HepG2 (cell line): ENCODE results near the gene LDAF1. TPM values are rescaled to one million over a fixed set of nuclear protein-coding genes. Genes with fewer than 3 reads are reported as not detected.
A peak's percentile ranks its signal among the peaks of the same experiment; 100 is the strongest.

Experiments
- ATAC-seq: fragments of 200-7000 bp; cut with Tn5 transposase; 3 replicates; pipeline ENCODE4 v1.9.1; 2020; ENCODE audit warnings: mild to moderate bottlenecking, moderate library complexity
- BruUV-seq: library from RNA; stranded (reverse); fragments of 400-500 nt; replicated peaks from 2 replicates; lab custom pipeline; 2021; lab: Mats Ljungman, UMichigan
- CTCF ChIA-PET: fragments of 300-600 bp; formaldehyde crosslinking; extraction: SDS; loops from one replicate; lab custom pipeline; 2021; ENCODE audit warnings: low total read pairs, inconsistent platforms, low intra/inter-chr PET ratio; lab: Yijun Ruan, JAX
- POLR2A ChIA-PET: fragments of 350-600 bp; sonication (Branson Sonifier 250); formaldehyde crosslinking; loops from one replicate; lab custom pipeline; 2020; ENCODE audit warnings: antibody characterized with exemption, inconsistent platforms; lab: Yijun Ruan, JAX
- DNase-seq: peaks from one replicate; pipeline ENCODE4 v3.0.0-alpha.2; 2015; ENCODE audit warnings: low spot score
- FAIRE-seq: peaks from 3 replicates; lab custom pipeline; 2011; peaks lifted over from hg19 to GRCh38; lab: Jason Lieb, UNC
- H2AFZ ChIP-seq: one replicate; pipeline ENCODE4 v1.6.1; 2011; ENCODE audit warnings: low read length, inconsistent platforms
- H3K27ac ChIP-seq: fragments of 300-600 bp; 3 replicates; pipeline ENCODE4 v1.8.0; 2011; ENCODE audit warnings: mixed run types, mild to moderate bottlenecking, mixed read lengths, low read length, inconsistent platforms; ENCODE audit not compliant: insufficient read depth; ENCODE audit errors: extremely low read length
- H3K27me3 ChIP-seq, 2 experiments: fragments of 200-600 bp in 1 of 2; 2 replicates in 1 of 2; 3 replicates in 1 of 2; pipeline versions ENCODE4 v1.6.0 to v1.8.0; 2011; ENCODE audit warnings: low read length in 2 of 2, mild to moderate bottlenecking in 2 of 2, moderate library complexity in 2 of 2, inconsistent platforms in 1 of 2; ENCODE audit not compliant: insufficient read depth in 2 of 2, control insufficient read depth in 1 of 2
- H3K36me3 ChIP-seq, 2 experiments: fragments of 200-600 bp in 1 of 2; replicated peaks in 1 of 2; 2 replicates in 1 of 2; 3 replicates in 1 of 2; pipeline versions ENCODE4 v1.5.1 to v1.8.0; 2011; ENCODE audit warnings: low read length in 2 of 2, inconsistent platforms in 1 of 2; ENCODE audit not compliant: insufficient read depth in 2 of 2, control insufficient read depth in 1 of 2
- H3K4me1 ChIP-seq: 2 replicates; pipeline ENCODE4 v1.5.1; 2012; ENCODE audit warnings: low read length, inconsistent platforms; ENCODE audit not compliant: insufficient read depth
- H3K4me2 ChIP-seq: 2 replicates; pipeline ENCODE4 v1.6.0; 2011; ENCODE audit warnings: low read depth, low read length, inconsistent platforms
- H3K4me3 ChIP-seq, 3 experiments: fragments of 200-600 bp in 1 of 3; sonication (generic), shearing (Covaris generic) in 1 of 3; replicated peaks in 1 of 3; 2 replicates each; pipeline ENCODE4 v1.5.1; 2011 to 2016; ENCODE audit warnings: low read length in 3 of 3, inconsistent platforms in 2 of 3, low read depth in 2 of 3, mild to moderate bottlenecking in 2 of 3, control low read depth in 1 of 3, mixed read lengths in 1 of 3; ENCODE audit not compliant: insufficient read depth in 1 of 3
- H3K79me2 ChIP-seq: one replicate; pipeline ENCODE4 v1.6.1; 2011; ENCODE audit warnings: low read length, inconsistent platforms; ENCODE audit not compliant: insufficient read depth
- H3K9ac ChIP-seq: 2 replicates; pipeline ENCODE4 v1.6.0; 2011; ENCODE audit warnings: mild to moderate bottlenecking, low read depth, low read length, inconsistent platforms; ENCODE audit not compliant: insufficient read depth
- H3K9me3 ChIP-seq: 2 replicates; pipeline ENCODE4 v1.5.1; 2012; ENCODE audit warnings: mild to moderate bottlenecking, low read length
- H4K20me1 ChIP-seq: 2 replicates; pipeline ENCODE4 v1.6.0; 2011; ENCODE audit warnings: inconsistent platforms, mild to moderate bottlenecking, low read length, moderate library complexity; ENCODE audit not compliant: insufficient read depth
- CEBPB ChIP-seq: IDR thresholded peaks from 2 replicates; pipeline ENCODE4 v1.6.1; 2011; ENCODE audit warnings: low read depth, low read length, improper control_type of control experiment, borderline replicate concordance
- FOXA1 ChIP-seq, 2 experiments: fragments of 450-650 bp in 1 of 2; sonication (generic) in 1 of 2; formaldehyde crosslinking in 1 of 2; IDR thresholded peaks; 2 replicates each; pipeline versions ENCODE4 v1.4.0 to v1.6.1; 2016 to 2020; ENCODE audit warnings: missing genetic modification reagents in 1 of 2
- HDAC1 ChIP-seq: sonication (generic); formaldehyde crosslinking; IDR thresholded peaks from 2 replicates; pipeline ENCODE4 v1.5.1; 2020; ENCODE audit warnings: mild to moderate bottlenecking, missing genetic modification reagents
- KLF16 ChIP-seq, 2 experiments: sonication (generic) in 1 of 2; formaldehyde crosslinking in 1 of 2; IDR thresholded peaks; 2 replicates each; pipeline versions ENCODE4 v1.6.1 to v1.8.0; 2016 to 2023; ENCODE audit warnings: missing genetic modification reagents in 2 of 2, missing compliant biosample characterization in 1 of 2
- MEF2D ChIP-seq: sonication (generic); formaldehyde crosslinking; IDR thresholded peaks from 2 replicates; pipeline ENCODE4 v1.5.1; 2020; ENCODE audit warnings: mild to moderate bottlenecking, missing genetic modification reagents
- NFYC ChIP-seq: IDR thresholded peaks from 2 replicates; pipeline ENCODE4 v1.6.1; 2016; ENCODE audit warnings: missing genetic modification reagents, missing compliant biosample characterization
- PITX1 ChIP-seq: sonication (generic); formaldehyde crosslinking; IDR thresholded peaks from 2 replicates; pipeline ENCODE4 v1.5.1; 2020; ENCODE audit warnings: mild to moderate bottlenecking, missing genetic modification reagents
- SIX4 ChIP-seq: sonication (generic); formaldehyde crosslinking; IDR thresholded peaks from 2 replicates; pipeline ENCODE4 v1.4.0; 2020; ENCODE audit warnings: missing genetic modification reagents
- SOX13 ChIP-seq, 3 experiments: fragments of 450-650 bp in 1 of 3; sonication (generic) in 1 of 3; formaldehyde crosslinking in 1 of 3; IDR thresholded peaks in 2 of 3; conservative IDR thresholded peaks in 1 of 3; 2 replicates each; pipeline versions ENCODE4 v1.5.0 to v1.6.1; 2016 to 2020; ENCODE audit warnings: antibody characterized with exemption in 1 of 3, mild to moderate bottlenecking in 1 of 3, missing compliant biosample characterization in 1 of 3, missing genetic modification reagents in 1 of 3, moderate library complexity in 1 of 3
- TBX3 ChIP-seq: fragments of 450-650 bp; IDR thresholded peaks from 2 replicates; pipeline ENCODE4 v1.6.1; 2017; ENCODE audit warnings: antibody characterized with exemption, mild to moderate bottlenecking, inconsistent platforms, borderline replicate concordance
- THAP11 ChIP-seq: IDR thresholded peaks from 2 replicates; pipeline ENCODE4 v1.6.1; 2016; ENCODE audit warnings: missing biosample characterization, missing genetic modification reagents
- ZNF138 ChIP-seq: sonication (generic); formaldehyde crosslinking; IDR thresholded peaks from 2 replicates; pipeline ENCODE4 v1.5.0; 2020; ENCODE audit warnings: mild to moderate bottlenecking, low read depth, missing genetic modification reagents
- ZNF446 ChIP-seq: sonication (generic); formaldehyde crosslinking; IDR thresholded peaks from 2 replicates; pipeline ENCODE4 v1.5.0; 2020; ENCODE audit warnings: mild to moderate bottlenecking, missing genetic modification reagents
- ZNF468 ChIP-seq: sonication (generic); formaldehyde crosslinking; IDR thresholded peaks from 2 replicates; pipeline ENCODE4 v1.8.0; 2022; ENCODE audit warnings: mild to moderate bottlenecking, moderate library complexity, missing genetic modification reagents
- WGBS: methylation state at CpG from one replicate; pipeline ENCODE4 v1.1.6; 2017; ENCODE audit warnings: low lambda C conversion rate; 5-methylcytosine and 5-hydroxymethylcytosine counted together
- in situ Hi-C: cut with HindIII; loops from 2 replicates; pipeline ENCODE4 v1.10.0; 2017; ENCODE audit warnings: low pct_unique_long_range_greater_than_20kb; ENCODE audit not compliant: extremely low pct_ligation_motif_present
- intact Hi-C: fragments of 100-400 bp; cut with micrococcal nuclease; formaldehyde crosslinking; loops from one replicate; pipeline ENCODE4 v1.10.0; 2022; ENCODE audit not compliant: unreplicated experiment
- polyA plus RNA-seq, 8 experiments: library from polyadenylated mRNA; depleted of rRNA in 3 of 8; stranded (reverse) in 7 of 8; unstranded in 1 of 8; fragments of >200 nt; fragmentation: Illumina TruSeq in 4 of 8; extraction: Trizol in 4 of 8; gene quantifications; 2 replicates each; pipeline versions ENCODE4 v1.2.1 to v1.2.3, GENCODE V29; 2011 to 2016; ENCODE audit warnings: low read depth in 4 of 8, missing spikeins in 1 of 8, mixed read lengths in 1 of 8; ENCODE audit not compliant: insufficient read depth in 1 of 8
- total RNA-seq, 5 experiments: library from RNA; depleted of rRNA; stranded (reverse); fragments of >200 nt; fragmentation: Illumina TruSeq; extraction: Trizol; gene quantifications; 2 replicates each; pipeline ENCODE4 v1.2.3, GENCODE V29; 2016; ENCODE audit warnings: low read depth in 1 of 5
- TF ChIP-seq, protein P1 (sequence below): IDR thresholded peaks from 2 replicates; pipeline ENCODE4 v1.6.1; 2012; ENCODE audit warnings: low read depth, low read length, improper control_type of control experiment
- TF ChIP-seq, protein P2 (sequence below): sonication (generic); formaldehyde crosslinking; IDR thresholded peaks from 2 replicates; pipeline ENCODE4 v1.5.0; 2020; ENCODE audit warnings: mild to moderate bottlenecking, low read depth, missing genetic modification reagents, borderline replicate concordance

Gene LDAF1
- total and polyA plus RNA-seq, 2 of the 13 experiments (the other 11 are each of a cell fraction or from before 2014, with no cell fraction given), result 6.3 to 7.5 TPM

DNA sequence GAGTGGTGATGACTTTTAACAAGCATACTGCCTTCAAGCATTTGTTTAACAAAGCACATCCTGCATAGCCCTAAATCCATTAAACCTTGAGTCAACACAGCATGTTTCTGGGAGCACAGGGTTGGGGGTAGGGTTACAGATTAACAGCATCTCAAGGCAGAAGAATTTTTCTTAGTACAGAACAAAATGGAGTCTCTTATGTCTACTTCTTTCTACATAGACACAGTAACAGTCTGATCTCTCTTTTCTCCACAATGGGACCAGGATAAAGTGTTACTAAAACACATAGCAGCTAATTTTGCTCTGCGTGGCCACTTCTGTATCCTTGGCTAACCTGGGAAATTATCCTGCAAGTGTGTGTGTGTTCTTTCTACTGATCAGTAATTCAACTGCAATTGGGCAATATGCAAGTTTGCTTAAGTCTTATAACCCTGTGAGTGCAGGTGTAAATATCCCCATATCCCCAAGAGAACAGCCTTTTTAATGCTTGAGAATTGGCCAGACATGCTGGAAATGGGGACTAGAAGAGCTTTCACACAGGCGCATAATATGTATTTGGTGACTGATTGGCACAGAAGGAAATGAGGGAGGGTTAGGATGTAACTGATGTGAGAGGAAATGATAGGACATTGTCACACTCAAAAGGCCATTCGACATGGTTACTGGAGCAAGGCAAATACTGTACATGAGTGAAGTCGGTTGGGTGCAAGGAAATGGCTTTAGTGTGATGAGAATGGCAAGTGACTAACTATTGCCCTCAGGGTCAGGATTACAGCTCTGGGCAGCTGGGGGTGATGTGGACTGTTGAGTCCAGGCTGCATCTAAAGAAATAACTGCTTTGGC is 64.2 kb downstream of the LDAF1 start (continued):
- TF ChIP-seq SOX13 (IDR thresholded peaks at IDR 0.05) (no peak), SOX13 (CRISPR knock-in tag; conservative IDR thresholded peaks at IDR 0.05 in 1 of 2, IDR thresholded peaks at IDR 0.05 in 1 of 2) (peak in 1 of 2 experiments; percentile 86; a peak in 2 of 4 replicates), SIX4 (CRISPR knock-in tag) (no peak), THAP11 (0 out of 2 replicates have a peak, but pooled peaks have one; percentile 17), KLF16 (CRISPR knock-in tag; IDR thresholded peaks at IDR 0.05) (no peak), FOXA1 (IDR thresholded peaks at IDR 0.05) (no peak), FOXA1 (CRISPR knock-in tag; IDR thresholded peaks at IDR 0.05) (peak; percentile 65; the same call in 1 of the 2 replicates), PITX1 (peak; percentile 90), CEBPB (peak; percentile 45; the same call in 1 of the 2 replicates)

DNA sequence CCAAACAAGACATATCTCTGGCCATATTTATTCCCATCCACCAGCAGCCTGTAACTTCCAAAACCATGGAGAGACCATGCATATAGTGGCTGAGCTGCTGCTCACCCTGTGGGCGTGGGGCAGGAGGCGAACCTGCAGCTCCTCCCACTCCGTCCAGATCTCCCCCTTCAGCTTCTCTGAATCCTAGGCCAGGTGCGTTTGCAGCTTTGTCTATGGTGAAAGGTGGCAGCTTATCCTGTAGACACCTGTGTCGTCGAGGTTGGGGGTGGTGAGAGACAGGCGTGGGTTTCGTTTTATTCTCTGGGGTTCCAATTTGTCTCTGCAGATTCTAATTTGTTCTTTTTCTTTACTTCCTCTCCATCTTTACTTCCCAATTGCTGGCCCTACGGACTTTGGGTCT is 65.3 kb downstream of the LDAF1 start:
- Histone ChIP-seq H3K4me3 (no peak overlapping the region), H3K79me2 (no peaks in the 10 kb centered on the region), H3K9ac (no peak overlapping the region), H3K27me3 (no peaks in the 10 kb centered on the region; a peak in 1 of 5 replicates), H3K9me3 (no peaks in the 10 kb centered on the region), H3K27ac (no peak overlapping the region), H3K4me1 (peaks cover 39% of the 10 kb centered on the region), H3K4me2 (no peak overlapping the region), H4K20me1 (no peaks in the 10 kb centered on the region), H2AFZ (no peak overlapping the region), H3K36me3 (no peaks in the 10 kb centered on the region)
- ChIA-PET CTCF (no interaction called here), POLR2A (no interaction called here)
- intact Hi-C loops, result no loop called here
- WGBS, result 54% methylated on average over 9 of the region's 9 CpGs
- DNase-seq (no peak), ATAC-seq (no peak), FAIRE-seq (no peak)
- TF ChIP-seq MEF2D (CRISPR knock-in tag) (no peak), HDAC1 (CRISPR knock-in tag) (no peak), ZNF468 (no peak), ZNF446 (CRISPR knock-in tag) (no peak), TBX3 (no peak), NFYC (CRISPR knock-in tag) (no peak), ZNF138 (CRISPR knock-in tag) (no peak)
- TF ChIP-seq, protein P1, sequence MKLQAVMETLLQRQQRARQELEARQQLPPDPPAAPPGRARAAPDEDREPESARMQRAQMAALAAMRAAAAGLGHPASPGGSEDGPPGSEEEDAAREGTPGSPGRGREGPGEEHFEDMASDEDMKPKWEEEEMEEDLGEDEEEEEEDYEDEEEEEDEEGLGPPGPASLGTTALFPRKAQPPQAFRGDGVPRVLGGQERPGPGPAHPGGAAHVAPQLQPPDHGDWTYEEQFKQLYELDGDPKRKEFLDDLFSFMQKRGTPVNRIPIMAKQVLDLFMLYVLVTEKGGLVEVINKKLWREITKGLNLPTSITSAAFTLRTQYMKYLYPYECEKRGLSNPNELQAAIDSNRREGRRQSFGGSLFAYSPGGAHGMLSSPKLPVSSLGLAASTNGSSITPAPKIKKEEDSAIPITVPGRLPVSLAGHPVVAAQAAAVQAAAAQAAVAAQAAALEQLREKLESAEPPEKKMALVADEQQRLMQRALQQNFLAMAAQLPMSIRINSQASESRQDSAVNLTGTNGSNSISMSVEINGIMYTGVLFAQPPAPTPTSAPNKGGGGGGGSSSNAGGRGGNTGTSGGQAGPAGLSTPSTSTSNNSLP, result no peak
- TF ChIP-seq, protein P2, sequence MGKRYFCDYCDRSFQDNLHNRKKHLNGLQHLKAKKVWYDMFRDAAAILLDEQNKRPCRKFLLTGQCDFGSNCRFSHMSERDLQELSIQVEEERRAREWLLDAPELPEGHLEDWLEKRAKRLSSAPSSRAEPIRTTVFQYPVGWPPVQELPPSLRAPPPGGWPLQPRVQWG, result no peak
- in situ Hi-C loops, result no loop called here
- BruUV-seq, result no TSS peak
